Activated naive CD4-positive, alpha-beta T cell treated with anti-CD3 and anti-CD28 coated beads for 36 hours (primary cell): ENCODE measurements around the gene PLPP2. TPM values are rescaled to one million over a fixed set of nuclear protein-coding genes. Genes with fewer than 3 reads are reported as not detected.

Source experiments
- CTCF ChIA-PET: fragments of 350-600 bp; sonication (Branson Sonifier 250); formaldehyde crosslinking; loops from one replicate; lab custom pipeline; 2021; ENCODE audit warnings: antibody characterized with exemption; lab: Charles Lee
- DNase-seq: peaks from one replicate; pipeline ENCODE4 v3.0.0-alpha.2; 2020
- H3K27ac Mint-ChIP-seq: one replicate; pipeline ENCODE4 v1.8.0; 2021; ENCODE audit warnings: mild to moderate bottlenecking, mixed read lengths
- H3K27me3 Mint-ChIP-seq: one replicate; pipeline ENCODE4 v1.8.0; 2021; ENCODE audit warnings: low read depth, mixed read lengths
- H3K36me3 Mint-ChIP-seq: one replicate; pipeline ENCODE4 v1.8.0; 2021; ENCODE audit warnings: low read depth, mixed read lengths
- H3K4me1 Mint-ChIP-seq: one replicate; pipeline ENCODE4 v1.8.0; 2021; ENCODE audit warnings: low read depth, mixed read lengths
- H3K4me3 Mint-ChIP-seq: one replicate; pipeline ENCODE4 v1.8.0; 2021; ENCODE audit warnings: mild to moderate bottlenecking, moderate library complexity, mixed read lengths
- H3K9me3 Mint-ChIP-seq: one replicate; pipeline ENCODE4 v1.8.0; 2021; ENCODE audit warnings: mixed read lengths
- intact Hi-C: fragments of 100-400 bp; cut with micrococcal nuclease; formaldehyde crosslinking; loops from one replicate; pipeline ENCODE4 v1.15.1; 2023
- total RNA-seq, 2 experiments: library from RNA; stranded (reverse); gene quantifications; one replicate each; pipeline ENCODE4 v1.2.3, GENCODE V29; 2021

PLPP2 gene
- total RNA-seq, 2 experiments from 2014 or later = 0.25 to 0.41 TPM

DNA sequence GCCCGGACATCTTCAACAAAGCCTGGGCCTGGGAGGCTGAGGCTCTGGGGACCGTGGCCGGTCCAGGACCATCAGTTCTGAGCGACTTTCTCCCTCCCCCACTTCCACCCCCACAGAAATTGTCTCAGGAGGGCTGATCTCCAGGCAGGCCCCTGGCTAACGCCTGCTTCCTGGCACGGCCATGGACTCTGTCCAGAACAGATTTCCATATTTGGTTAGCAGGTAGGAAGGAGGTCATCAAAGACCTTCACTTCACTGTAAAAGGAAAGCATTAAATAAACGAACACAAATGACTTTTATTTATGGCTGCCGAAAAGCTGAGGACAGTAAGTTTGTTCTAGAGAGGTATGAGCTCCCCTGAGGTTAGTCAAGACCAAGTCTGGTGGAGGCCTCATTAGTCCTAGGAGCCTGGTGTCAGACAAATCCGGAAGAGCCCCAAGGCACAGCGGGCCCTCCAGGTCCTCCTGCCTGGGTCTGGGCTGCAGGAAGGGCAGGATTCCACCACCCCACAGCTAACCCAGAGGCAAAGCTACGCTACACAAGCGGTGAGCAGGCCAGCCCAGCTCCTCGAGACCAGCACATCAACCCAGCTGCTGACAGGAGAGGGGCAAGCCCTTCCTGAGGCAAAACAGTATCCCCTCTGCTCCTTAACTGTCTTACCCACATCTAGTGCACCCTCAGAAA, 4.6 kb upstream of the PLPP2 start:
- no peaks in the 10 kb centered on the region for H3K36me3 Mint-ChIP-seq
- intact Hi-C loops = loop anchor here (2.0 kb wide), 1 partner anchor 215 kb away; no protein-coding TSS in a partner anchor
- H3K9me3 Mint-ChIP-seq = no peaks in the 10 kb centered on the region
- DNase-seq = no peak
- peaks cover 6% of the 10 kb centered on the region for H3K4me1 Mint-ChIP-seq
- no peak overlapping the region for H3K4me3 Mint-ChIP-seq
- no peak overlapping the region for H3K27ac Mint-ChIP-seq
- CTCF ChIA-PET = interaction anchor here (1.2 kb wide), 1 partner anchor 15 kb away, joined by 3 read pairs; no protein-coding TSS in a partner anchor
- peaks cover 24% of the 10 kb centered on the region for H3K27me3 Mint-ChIP-seq

GRCh38 chr19:294946-295686, 3.9 kb upstream of the PLPP2 start:
- peak; percentile 55 for DNase-seq
- H3K27ac Mint-ChIP-seq = no peak overlapping the region
- H3K36me3 Mint-ChIP-seq = no peaks in the 10 kb centered on the region
- peaks cover 10% of the 10 kb centered on the region for H3K4me1 Mint-ChIP-seq
- no peak overlapping the region for H3K4me3 Mint-ChIP-seq
- no peaks in the 10 kb centered on the region for H3K9me3 Mint-ChIP-seq
- CTCF ChIA-PET = interaction anchor here (0.5 to 1.2 kb wide), 2 partner anchors 15 to 154 kb away, joined by 3 read pairs; no protein-coding TSS in a partner anchor
- intact Hi-C loops = loop anchor here (2.0 kb wide), 1 partner anchor 216 kb away; no protein-coding TSS in a partner anchor
- peaks cover 28% of the 10 kb centered on the region for H3K27me3 Mint-ChIP-seq

- no peaks in the 10 kb centered on the region for H3K9me3 Mint-ChIP-seq
- H3K27me3 Mint-ChIP-seq = peaks cover 34% of the 10 kb centered on the region
- peaks cover 12% of the 10 kb centered on the region for H3K4me1 Mint-ChIP-seq
- CTCF ChIA-PET = interaction anchor here (0.5 to 1.2 kb wide), 2 partner anchors 27 to 155 kb away, joined by 3 read pairs; no protein-coding TSS in a partner anchor
- intact Hi-C loops = loop anchor here (2.0 kb wide), 1 partner anchor 216 kb away; no protein-coding TSS in a partner anchor
- H3K27ac Mint-ChIP-seq = no peak overlapping the region
- no peaks in the 10 kb centered on the region for H3K36me3 Mint-ChIP-seq
- H3K4me3 Mint-ChIP-seq = no peak overlapping the region
- DNase-seq = no peak
Observed at GRCh38 chr19:294341-294945, 3.2 kb upstream of the PLPP2 start.

GRCh38 chr19:293436-294110, 2.4 kb upstream of the PLPP2 start:
- Mint-ChIP-seq H3K9me3 (no peaks in the 10 kb centered on the region), H3K36me3 (no peaks in the 10 kb centered on the region), H3K4me1 (peaks cover 12% of the 10 kb centered on the region), H3K4me3 (no peak overlapping the region), H3K27ac (no peak overlapping the region), H3K27me3 (peaks cover 43% of the 10 kb centered on the region)
- DNase-seq = no peak
- intact Hi-C loops = loop anchor here (2.0 kb wide), 1 partner anchor 217 kb away; no protein-coding TSS in a partner anchor
- CTCF ChIA-PET = interaction anchor here (1.2 kb wide), 1 partner anchor 27 kb away, joined by 3 read pairs; no protein-coding TSS in a partner anchor

DNA sequence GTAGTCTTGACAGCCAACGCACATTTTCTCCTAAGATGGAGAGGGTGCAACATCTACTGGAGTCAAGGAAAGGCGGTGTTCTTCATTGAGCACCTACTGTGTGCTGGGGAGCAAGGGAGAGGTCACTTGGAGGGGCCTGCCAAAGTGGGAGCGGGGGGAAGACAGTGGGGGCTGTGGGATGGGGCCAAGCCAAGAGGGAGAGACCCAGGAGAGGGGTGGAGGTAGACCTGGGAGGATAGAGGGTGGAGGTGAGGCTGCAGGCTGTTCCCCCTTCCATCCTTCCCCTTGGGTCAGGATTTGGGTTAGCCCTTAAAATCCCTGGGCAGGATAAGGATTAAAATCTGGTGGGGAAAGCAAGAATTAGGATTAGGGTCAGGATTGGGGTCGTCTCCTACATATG, 1.7 kb upstream of the PLPP2 start:
- peaks cover 47% of the 10 kb centered on the region for H3K27me3 Mint-ChIP-seq
- CTCF ChIA-PET = interaction anchor here (1.2 kb wide), 1 partner anchor 26 kb away, joined by 3 read pairs; no protein-coding TSS in a partner anchor
- DNase-seq = no peak
- no peaks in the 10 kb centered on the region for H3K36me3 Mint-ChIP-seq
- no peak overlapping the region for H3K4me3 Mint-ChIP-seq
- H3K9me3 Mint-ChIP-seq = no peaks in the 10 kb centered on the region
- intact Hi-C loops = no loop called here
- H3K27ac Mint-ChIP-seq = no peak overlapping the region
- peaks cover 12% of the 10 kb centered on the region for H3K4me1 Mint-ChIP-seq

GRCh38 chr19:292281-292884, 1.2 kb upstream of the PLPP2 start:
- no peaks in the 10 kb centered on the region for H3K36me3 Mint-ChIP-seq
- CTCF ChIA-PET = no interaction called here
- intact Hi-C loops = no loop called here
- H3K9me3 Mint-ChIP-seq = no peaks in the 10 kb centered on the region
- no peak overlapping the region for H3K4me3 Mint-ChIP-seq
- H3K27ac Mint-ChIP-seq = no peak overlapping the region
- H3K4me1 Mint-ChIP-seq = peaks cover 12% of the 10 kb centered on the region
- peaks cover 49% of the 10 kb centered on the region for H3K27me3 Mint-ChIP-seq
- DNase-seq = no peak

- peaks cover 12% of the 10 kb centered on the region for H3K4me1 Mint-ChIP-seq
- no peaks in the 10 kb centered on the region for H3K9me3 Mint-ChIP-seq
- H3K27ac Mint-ChIP-seq = no peak overlapping the region
- no peak overlapping the region for H3K4me3 Mint-ChIP-seq
- DNase-seq = no peak
- no peaks in the 10 kb centered on the region for H3K36me3 Mint-ChIP-seq
- CTCF ChIA-PET = no interaction called here
- H3K27me3 Mint-ChIP-seq = peaks cover 50% of the 10 kb centered on the region
- intact Hi-C loops = no loop called here
Observed at GRCh38 chr19:291561-292280, 518 bp upstream of the PLPP2 start.

DNA sequence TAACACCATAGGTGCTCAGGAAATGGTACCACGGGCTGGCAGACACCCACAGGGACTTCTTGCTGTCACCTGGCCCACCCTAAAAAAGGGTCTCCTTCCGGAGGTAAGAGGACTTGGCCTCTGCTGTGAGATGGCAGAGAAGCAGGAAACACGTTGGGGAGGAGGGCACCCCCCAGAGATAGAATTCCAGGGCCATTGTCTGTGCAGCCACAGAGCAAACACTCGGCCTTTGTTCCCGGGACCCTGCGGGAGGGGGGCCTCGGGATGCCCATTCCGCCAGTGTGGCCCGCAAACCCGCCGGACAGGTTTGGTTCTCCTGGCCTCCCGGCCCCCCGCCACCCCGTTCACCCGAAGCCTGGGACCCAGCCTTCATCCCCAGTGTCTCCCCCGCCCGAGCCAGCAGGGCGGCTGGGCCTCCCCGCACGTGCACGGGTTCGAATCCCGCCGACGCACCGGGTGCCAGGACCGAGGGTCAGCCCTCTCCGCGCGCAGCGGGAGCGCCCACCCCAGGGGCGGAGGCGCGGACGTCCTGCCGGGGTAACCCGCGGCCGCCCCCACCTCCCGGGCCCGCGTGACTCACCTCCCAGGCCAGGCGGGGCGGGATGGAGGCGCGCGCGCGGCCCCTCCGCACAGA, 714 bp downstream of the PLPP2 start:
- peak overlapping the region; percentile 21 for H3K4me3 Mint-ChIP-seq
- H3K9me3 Mint-ChIP-seq = no peaks in the 10 kb centered on the region
- intact Hi-C loops = no loop called here
- H3K4me1 Mint-ChIP-seq = peaks cover 12% of the 10 kb centered on the region
- CTCF ChIA-PET = no interaction called here
- H3K36me3 Mint-ChIP-seq = no peaks in the 10 kb centered on the region
- no peak overlapping the region for H3K27ac Mint-ChIP-seq
- H3K27me3 Mint-ChIP-seq = peaks cover 47% of the 10 kb centered on the region
- peak; percentile 26 for DNase-seq

DNA sequence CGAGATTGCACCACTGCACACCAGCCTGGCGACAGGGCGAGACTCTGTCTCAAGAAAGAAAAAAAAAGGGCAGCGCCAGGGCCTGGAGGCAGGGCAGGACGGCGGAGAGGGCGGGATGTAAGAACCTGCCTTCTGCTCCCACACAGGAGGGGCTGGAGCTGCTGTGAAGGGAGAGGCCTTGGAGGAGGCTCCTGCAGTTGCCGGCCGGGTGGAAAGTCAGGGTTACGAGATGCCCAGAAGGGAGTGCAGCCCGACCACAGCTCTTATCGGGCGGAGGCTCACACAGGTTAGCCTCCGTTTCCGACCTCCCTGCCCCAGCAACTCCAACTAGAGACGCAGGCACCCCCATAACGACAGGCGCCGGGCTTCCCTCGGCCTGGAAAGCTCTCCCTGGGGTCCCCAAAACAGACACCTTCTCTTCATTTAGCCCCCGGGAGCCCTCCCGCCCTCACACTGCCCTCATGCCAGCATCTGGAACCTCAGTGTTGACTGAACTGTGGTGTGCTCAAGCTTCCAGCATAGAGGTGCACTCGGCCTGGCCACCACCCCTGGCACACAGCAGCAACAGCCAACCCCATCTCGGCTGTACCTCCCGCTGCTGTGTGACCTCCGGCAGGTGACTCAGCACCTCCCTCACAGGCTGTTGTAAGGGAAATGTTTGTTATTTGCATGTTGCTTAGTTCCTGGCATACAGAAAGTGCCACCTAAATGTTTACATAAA, 1.4 kb downstream of the PLPP2 start:
- Mint-ChIP-seq H3K27me3 (peaks cover 47% of the 10 kb centered on the region), H3K4me1 (peaks cover 12% of the 10 kb centered on the region), H3K27ac (no peak overlapping the region), H3K36me3 (no peaks in the 10 kb centered on the region), H3K4me3 (no peak overlapping the region), H3K9me3 (no peaks in the 10 kb centered on the region)
- CTCF ChIA-PET = no interaction called here
- intact Hi-C loops = no loop called here
- peak; percentile 53 for DNase-seq

DNA sequence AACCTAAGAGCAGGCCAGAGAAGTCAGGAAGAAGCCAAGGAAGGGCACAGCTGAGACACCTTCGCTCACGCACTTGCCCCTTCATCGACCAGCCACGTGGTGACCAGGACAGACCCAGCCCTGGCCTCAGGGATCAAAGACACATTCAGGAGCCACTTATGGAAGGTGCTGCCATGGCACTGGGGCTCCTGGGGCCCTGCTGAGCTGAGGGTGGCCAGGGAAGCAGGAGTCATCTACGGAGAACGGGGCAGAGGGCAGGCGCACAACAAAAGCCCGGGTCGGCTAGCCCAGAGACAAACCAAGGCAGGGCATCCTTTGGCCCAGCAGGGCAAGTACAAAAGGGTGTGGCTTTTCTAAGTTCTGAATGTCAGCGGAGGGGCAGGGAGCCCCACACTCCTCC, 2.3 kb downstream of the PLPP2 start:
- peaks cover 40% of the 10 kb centered on the region for H3K27me3 Mint-ChIP-seq
- CTCF ChIA-PET = no interaction called here
- H3K4me1 Mint-ChIP-seq = peaks cover 6% of the 10 kb centered on the region
- no peak overlapping the region for H3K4me3 Mint-ChIP-seq
- H3K9me3 Mint-ChIP-seq = no peaks in the 10 kb centered on the region
- no peak for DNase-seq
- H3K27ac Mint-ChIP-seq = no peak overlapping the region
- intact Hi-C loops = no loop called here
- H3K36me3 Mint-ChIP-seq = no peaks in the 10 kb centered on the region
